DOHH2 (cell line): Measurements from ENCODE around the gene MAP2K5.

Experiments used
- H3F3A ChIP-seq: fragments of 200-600 bp; sonication (generic), shearing (Covaris generic); 2 replicates; pipeline ENCODE4 v1.6.0; 2016; ENCODE audit warnings: antibody characterized with exemption, mild to moderate bottlenecking; ENCODE audit not compliant: control insufficient read depth, insufficient read depth
- H3K27ac ChIP-seq: fragments of 200-600 bp; sonication (generic); 2 replicates; pipeline ENCODE4 v1.5.1; 2014; ENCODE audit warnings: low read depth, mild to moderate bottlenecking, low read length, moderate library complexity
- H3K27me3 ChIP-seq: fragments of 200-600 bp; sonication (generic); 2 replicates; pipeline ENCODE4 v1.6.1; 2014; ENCODE audit warnings: mild to moderate bottlenecking, low read length, mixed read lengths; ENCODE audit not compliant: control insufficient read depth
- H3K36me3 ChIP-seq: fragments of 200-600 bp; sonication (generic); 2 replicates; pipeline ENCODE4 v1.6.1; 2014; ENCODE audit warnings: mild to moderate bottlenecking, low read length, moderate library complexity, mixed read lengths; ENCODE audit not compliant: control insufficient read depth
- H3K4me1 ChIP-seq: fragments of 200-600 bp; sonication (generic); 2 replicates; pipeline ENCODE4 v1.6.1; 2014; ENCODE audit warnings: mild to moderate bottlenecking, low read length, mixed read lengths; ENCODE audit not compliant: control insufficient read depth
- H3K4me2 ChIP-seq: fragments of 200-600 bp; sonication (generic); 2 replicates; pipeline ENCODE4 v1.6.0; 2014; ENCODE audit warnings: mild to moderate bottlenecking, low read length, moderate library complexity
- H3K4me3 ChIP-seq: fragments of 200-600 bp; sonication (generic); 2 replicates; pipeline ENCODE4 v1.5.1; 2014; ENCODE audit warnings: mild to moderate bottlenecking, low read length, mixed read lengths
- H3K79me2 ChIP-seq: fragments of 200-600 bp; sonication (generic); 2 replicates; pipeline ENCODE4 v1.6.1; 2014; ENCODE audit warnings: mild to moderate bottlenecking, low read length, mixed read lengths; ENCODE audit not compliant: control insufficient read depth
- H3K9me2 ChIP-seq: fragments of 200-600 bp; sonication (generic); replicated peaks from 2 replicates; pipeline ENCODE4 v1.6.1; 2014; ENCODE audit warnings: mild to moderate bottlenecking, low read length, mixed read lengths; ENCODE audit not compliant: control insufficient read depth
- H3K9me3 ChIP-seq: fragments of 200-600 bp; sonication (generic); 2 replicates; pipeline ENCODE4 v1.6.1; 2014; ENCODE audit warnings: antibody characterized with exemption, low read length, mixed read lengths; ENCODE audit not compliant: control insufficient read depth, insufficient read depth
- H4K20me1 ChIP-seq: fragments of 200-600 bp; sonication (generic); 2 replicates; pipeline ENCODE4 v1.6.0; 2014; ENCODE audit warnings: low read depth, mild to moderate bottlenecking, antibody characterized with exemption, low read length, moderate library complexity; ENCODE audit not compliant: control insufficient read depth, insufficient read depth
- CTCF ChIP-seq: fragments of 200-600 bp; sonication (generic); IDR thresholded peaks from one replicate; pipeline ENCODE4 v1.5.1; 2014; ENCODE audit warnings: antibody characterized with exemption, mild to moderate bottlenecking, low read depth, low read length; ENCODE audit not compliant: poor library complexity, severe bottlenecking
- EZH2phosphoT487 ChIP-seq: fragments of 200-600 bp; sonication (generic); IDR thresholded peaks from 2 replicates; pipeline ENCODE4 v1.6.1; 2017; ENCODE audit warnings: borderline replicate concordance, mild to moderate bottlenecking, antibody characterized with exemption, low read length, moderate library complexity, mixed read lengths

MAP2K5 gene

GRCh38 chr15:67700023-67700422 is 157.5 kb downstream of the MAP2K5 start:
- Histone ChIP-seq H3K4me3 (no peak overlapping the region), H4K20me1 (no peaks in the 10 kb centered on the region), H3K79me2 (no peaks in the 10 kb centered on the region), H3K4me2 (no peak overlapping the region), H3K9me2 (no peaks in the 10 kb centered on the region), H3K27me3 (no peaks in the 10 kb centered on the region), H3K27ac (no peak overlapping the region), H3K9me3 (no peaks in the 10 kb centered on the region), H3K4me1 (no peaks in the 10 kb centered on the region), H3K36me3 (no peaks in the 10 kb centered on the region), H3F3A (no peaks in the 10 kb centered on the region)
- TF ChIP-seq EZH2phosphoT487 (no peak), CTCF (no peak)

GRCh38 chr15:67701669-67702068 is 159.2 kb downstream of the MAP2K5 start:
- Histone ChIP-seq H3K4me2 (no peak overlapping the region), H3K27me3 (no peaks in the 10 kb centered on the region), H3K9me2 (no peaks in the 10 kb centered on the region), H3K4me1 (no peaks in the 10 kb centered on the region), H3K4me3 (no peak overlapping the region), H3F3A (no peaks in the 10 kb centered on the region), H3K27ac (no peak overlapping the region), H4K20me1 (no peaks in the 10 kb centered on the region), H3K9me3 (no peaks in the 10 kb centered on the region), H3K36me3 (no peaks in the 10 kb centered on the region), H3K79me2 (no peaks in the 10 kb centered on the region)
- TF ChIP-seq CTCF (no peak), EZH2phosphoT487 (no peak)

GRCh38 chr15:67707520-67708283 is 165.2 kb downstream of the MAP2K5 start:
- Histone ChIP-seq H3K27ac (no peak overlapping the region), H3K4me3 (no peak overlapping the region), H3F3A (no peaks in the 10 kb centered on the region), H3K27me3 (no peaks in the 10 kb centered on the region), H3K9me2 (no peaks in the 10 kb centered on the region), H3K4me2 (no peak overlapping the region), H3K4me1 (no peaks in the 10 kb centered on the region), H4K20me1 (no peaks in the 10 kb centered on the region), H3K79me2 (no peaks in the 10 kb centered on the region), H3K36me3 (no peaks in the 10 kb centered on the region), H3K9me3 (no peaks in the 10 kb centered on the region)
- TF ChIP-seq EZH2phosphoT487 (no peak), CTCF (no peak)
